IPS-18c (cell line): ENCODE measurements around the gene FAM241A.
"Not testable (repeated sequence)": the region's sequence is repeated elsewhere in the genome, so short reads cannot be mapped to it uniquely, and the experiment has no call there.

Source experiments
- H3K4me3 ChIP-seq: 2 replicates; pipeline ENCODE4 v1.7.0; 2013; ENCODE audit warnings: low read depth, mild to moderate bottlenecking, low read length, moderate library complexity; ENCODE audit not compliant: insufficient read depth
- H3K9me3 ChIP-seq: one replicate; pipeline ENCODE4 v1.6.1; 2013; ENCODE audit warnings: mild to moderate bottlenecking, low read length, moderate library complexity; ENCODE audit not compliant: control insufficient read depth, insufficient read depth

The FAM241A gene

GRCh38 chr4:112145326-112145789 lies at the start of gene FAM241A:
Gene FAM241A (plus strand): TSS chr4:112145454. CDS start chr4:112145581, 127 bp downstream.
- H3K4me3 ChIP-seq: peak within 1 kb of the TSS; percentile 82
- H3K9me3 ChIP-seq: no peaks in the 10 kb centered on the region

- Histone ChIP-seq H3K9me3 (no peaks in the 10 kb centered on the region), H3K4me3 (no peak overlapping the region)
Measured at GRCh38 chr4:112098841-112099530, 46.3 kb upstream of the FAM241A start.

GRCh38 chr4:112099701-112100297 lies 45.5 kb upstream of the FAM241A start:
- Histone ChIP-seq H3K9me3 (no peaks in the 10 kb centered on the region), H3K4me3 (no peak overlapping the region)

- no peak overlapping the region for H3K4me3 ChIP-seq
- no peaks in the 10 kb centered on the region for H3K9me3 ChIP-seq
Measured at GRCh38 chr4:112102875-112103370, 42.3 kb upstream of the FAM241A start.

GRCh38 chr4:112105201-112105969 lies 39.9 kb upstream of the FAM241A start:
- Histone ChIP-seq H3K4me3 (no peak overlapping the region), H3K9me3 (no peaks in the 10 kb centered on the region)

- Histone ChIP-seq H3K9me3 (no peaks in the 10 kb centered on the region), H3K4me3 (no peak overlapping the region)
Measured at GRCh38 chr4:112109360-112110058, 35.7 kb upstream of the FAM241A start.

GRCh38 chr4:112110059-112110425 lies 35.2 kb upstream of the FAM241A start:
- no peak overlapping the region for H3K4me3 ChIP-seq
- H3K9me3 ChIP-seq: no peaks in the 10 kb centered on the region

GRCh38 chr4:112111306-112111705 lies 33.9 kb upstream of the FAM241A start:
- no peak overlapping the region for H3K4me3 ChIP-seq
- H3K9me3 ChIP-seq: no peaks in the 10 kb centered on the region

- H3K4me3 ChIP-seq: not testable (repeated sequence)
Measured at GRCh38 chr4:112112095-112112494, 33.2 kb upstream of the FAM241A start.

GRCh38 chr4:112112590-112113170 lies 32.6 kb upstream of the FAM241A start:
- no peak overlapping the region for H3K4me3 ChIP-seq

More at GRCh38 chr4:112112095-112112494, 33.2 kb upstream of the FAM241A start:
- H3K9me3 ChIP-seq: not testable (repeated sequence)

GRCh38 chr4:112113864-112114263 lies 31.4 kb upstream of the FAM241A start:
- Histone ChIP-seq H3K9me3 (no peaks in the 10 kb centered on the region), H3K4me3 (no peak overlapping the region)

More at GRCh38 chr4:112112590-112113170, 32.6 kb upstream of the FAM241A start:
- H3K9me3 ChIP-seq: no peaks in the 10 kb centered on the region

- Histone ChIP-seq H3K9me3 (no peaks in the 10 kb centered on the region), H3K4me3 (no peak overlapping the region)
Measured at GRCh38 chr4:112114452-112114851, 30.8 kb upstream of the FAM241A start.

GRCh38 chr4:112118742-112119352 lies 26.4 kb upstream of the FAM241A start:
- no peak overlapping the region for H3K4me3 ChIP-seq
- H3K9me3 ChIP-seq: no peaks in the 10 kb centered on the region

- no peak overlapping the region for H3K4me3 ChIP-seq
- H3K9me3 ChIP-seq: no peaks in the 10 kb centered on the region
Measured at GRCh38 chr4:112119353-112119783, 25.9 kb upstream of the FAM241A start.

- no peaks in the 10 kb centered on the region for H3K9me3 ChIP-seq
- no peak overlapping the region for H3K4me3 ChIP-seq
Measured at GRCh38 chr4:112120021-112120420, 25.2 kb upstream of the FAM241A start.

GRCh38 chr4:112125416-112125815 lies 19.8 kb upstream of the FAM241A start:
- Histone ChIP-seq H3K4me3 (no peak overlapping the region), H3K9me3 (no peaks in the 10 kb centered on the region)
